Neural cell (in vitro differentiated cells): ENCODE measurements around the gene CEP57. TPM values are rescaled to one million over a fixed set of nuclear protein-coding genes. Genes with fewer than 3 reads are reported as not detected.

Experiments
- H2AFZ ChIP-seq: fragments of 200-600, 300-800 bp; sonication (generic), shearing (Covaris generic); 2 replicates; pipeline ENCODE4 v1.6.0; 2014; ENCODE audit warnings: low read depth, mild to moderate bottlenecking, antibody characterized with exemption, low read length, moderate library complexity
- H3F3A ChIP-seq: fragments of 200-600 bp; shearing (Covaris generic); 2 replicates; pipeline ENCODE4 v1.6.1; 2016; ENCODE audit warnings: mild to moderate bottlenecking, moderate library complexity, mixed read lengths, antibody characterized with exemption, low read length; ENCODE audit not compliant: insufficient read depth, poor library complexity, severe bottlenecking
- H3K27ac ChIP-seq: fragments of 200-600, 300-800 bp; sonication (generic), shearing (Covaris generic); 2 replicates; pipeline ENCODE4 v1.5.1; 2014; ENCODE audit warnings: mild to moderate bottlenecking, low read length, moderate library complexity
- H3K27me3 ChIP-seq: fragments of 300-800, 200-600 bp; sonication (generic), shearing (Covaris generic); 2 replicates; pipeline ENCODE4 v1.6.0; 2014; ENCODE audit warnings: mild to moderate bottlenecking, low read depth, low read length, moderate library complexity; ENCODE audit not compliant: insufficient read depth
- H3K36me3 ChIP-seq: fragments of 300-800, 200-600 bp; sonication (generic), shearing (Covaris generic); 2 replicates; pipeline ENCODE4 v1.5.1; 2014; ENCODE audit warnings: mild to moderate bottlenecking, antibody characterized with exemption, low read length, moderate library complexity; ENCODE audit not compliant: insufficient read depth
- H3K4me2 ChIP-seq: fragments of 300-800, 200-600 bp; sonication (generic), shearing (Covaris generic); 2 replicates; pipeline ENCODE4 v1.6.0; 2014; ENCODE audit warnings: mild to moderate bottlenecking, low read length
- H3K4me3 ChIP-seq: fragments of 300-800, 200-600 bp; sonication (generic), shearing (Covaris generic); 2 replicates; pipeline ENCODE4 v1.5.1; 2014; ENCODE audit warnings: mild to moderate bottlenecking, low read length, moderate library complexity
- H3K79me2 ChIP-seq: fragments of 200-600 bp; shearing (Covaris generic); replicated peaks from 2 replicates; pipeline ENCODE4 v1.6.0; 2014; ENCODE audit warnings: mild to moderate bottlenecking, low read length, moderate library complexity; ENCODE audit not compliant: insufficient read depth
- H3K9ac ChIP-seq: fragments of 300-800, 200-600 bp; sonication (generic), shearing (Covaris generic); 2 replicates; pipeline ENCODE4 v1.6.1; 2016; ENCODE audit warnings: mild to moderate bottlenecking, low read length, mixed read lengths
- H3K9me2 ChIP-seq: fragments of 200-600 bp; shearing (Covaris generic); 2 replicates; pipeline ENCODE4 v1.6.1; 2016; ENCODE audit warnings: mild to moderate bottlenecking, low read length, mixed read lengths; ENCODE audit not compliant: insufficient read depth
- H3K9me3 ChIP-seq: fragments of 200-600, 300-800 bp; sonication (generic), shearing (Covaris generic); 2 replicates; pipeline ENCODE4 v1.6.1; 2016; ENCODE audit warnings: mild to moderate bottlenecking, mixed run types, low read length, moderate library complexity, mixed read lengths
- H4K20me1 ChIP-seq: fragments of 200-600 bp; shearing (Covaris generic); 2 replicates; pipeline ENCODE4 v1.6.1; 2016; ENCODE audit warnings: mild to moderate bottlenecking, mixed run types; ENCODE audit not compliant: insufficient read depth
- EP300 ChIP-seq: fragments of 450-650 bp; conservative IDR thresholded peaks from 2 replicates; pipeline ENCODE4 v1.6.1; 2014; ENCODE audit warnings: antibody characterized with exemption, mild to moderate bottlenecking, moderate library complexity; ENCODE audit not compliant: poor library complexity, severe bottlenecking
- EZH2 ChIP-seq: fragments of 200-600, 300-800 bp; shearing (Covaris generic), sonication (generic); IDR thresholded peaks from 2 replicates; pipeline ENCODE4 v1.6.1; 2014; ENCODE audit warnings: antibody characterized with exemption, low read length, borderline replicate concordance, mild to moderate bottlenecking; ENCODE audit not compliant: insufficient read depth, poor library complexity, severe bottlenecking
- MXI1 ChIP-seq: fragments of 450-650 bp; conservative IDR thresholded peaks from 2 replicates; pipeline ENCODE4 v1.6.1; 2014; ENCODE audit warnings: antibody characterized with exemption, mild to moderate bottlenecking; ENCODE audit not compliant: poor library complexity, severe bottlenecking
- POLR2AphosphoS5 ChIP-seq: IDR thresholded peaks from 2 replicates; pipeline ENCODE4 v1.6.1; 2012
- RAD21 ChIP-seq: fragments of 450-650 bp; conservative IDR thresholded peaks from 2 replicates; pipeline ENCODE4 v1.6.1; 2014; ENCODE audit warnings: antibody characterized with exemption, mild to moderate bottlenecking, moderate library complexity
- SMC3 ChIP-seq: fragments of 450-650 bp; conservative IDR thresholded peaks from 2 replicates; pipeline ENCODE4 v1.6.1; 2014; ENCODE audit warnings: antibody characterized with exemption, mild to moderate bottlenecking, moderate library complexity; ENCODE audit not compliant: poor library complexity
- TAF1 ChIP-seq: IDR thresholded peaks from 2 replicates; pipeline ENCODE4 v1.6.1; 2012; ENCODE audit warnings: low read depth
- polyA plus RNA-seq: library from polyadenylated mRNA; depleted of rRNA; stranded (reverse); fragments of >200 nt; gene quantifications from 2 replicates; pipeline ENCODE4 v1.2.3, GENCODE V29; 2014
- TF ChIP-seq, protein P1 (sequence below): fragments of 450-650 bp; IDR thresholded peaks from 2 replicates; pipeline ENCODE4 v1.5.1; 2014; ENCODE audit warnings: antibody characterized with exemption, mild to moderate bottlenecking, moderate library complexity; ENCODE audit not compliant: poor library complexity, severe bottlenecking
- TF ChIP-seq, protein P2 (sequence below): IDR thresholded peaks from 2 replicates; pipeline ENCODE4 v1.6.1; 2012; ENCODE audit warnings: borderline replicate concordance

The CEP57 gene
- polyA plus RNA-seq, 1 donor from 2014 or later: 184 TPM

DNA sequence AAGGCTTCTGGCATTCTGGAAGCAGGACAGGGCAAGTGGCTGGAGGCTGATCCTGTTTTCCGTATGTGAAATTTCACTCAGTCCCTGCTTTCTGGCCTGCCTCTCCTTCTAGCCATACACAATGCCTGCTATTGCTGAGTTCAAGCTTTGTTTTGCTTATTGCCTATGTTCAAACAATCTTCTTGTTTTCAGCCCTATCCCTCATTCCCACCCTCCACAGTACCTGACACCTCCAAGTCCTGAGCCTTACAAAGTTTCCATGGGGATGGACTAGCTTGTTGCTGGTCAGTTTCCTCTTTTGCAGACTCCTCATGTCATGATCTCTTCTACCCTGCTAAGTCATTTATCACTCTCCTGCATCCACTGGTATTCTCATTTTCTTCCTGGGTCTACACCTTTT, 38.8 kb upstream of the CEP57 start:
- no peak overlapping the region for H3K27ac ChIP-seq
- no peaks in the 10 kb centered on the region for H3K27me3 ChIP-seq
- H3K4me2 ChIP-seq: no peak overlapping the region
- H3K36me3 ChIP-seq: no peaks in the 10 kb centered on the region
- no peaks in the 10 kb centered on the region for H3K79me2 ChIP-seq
- H4K20me1 ChIP-seq: no peaks in the 10 kb centered on the region
- no peak overlapping the region for H3K9ac ChIP-seq
- TF ChIP-seq SMC3 (no peak), RAD21 (no peak), EP300 (no peak), MXI1 (no peak), EZH2 (no peak), TAF1 (no peak), POLR2AphosphoS5 (no peak)
- TF ChIP-seq, protein P1, sequence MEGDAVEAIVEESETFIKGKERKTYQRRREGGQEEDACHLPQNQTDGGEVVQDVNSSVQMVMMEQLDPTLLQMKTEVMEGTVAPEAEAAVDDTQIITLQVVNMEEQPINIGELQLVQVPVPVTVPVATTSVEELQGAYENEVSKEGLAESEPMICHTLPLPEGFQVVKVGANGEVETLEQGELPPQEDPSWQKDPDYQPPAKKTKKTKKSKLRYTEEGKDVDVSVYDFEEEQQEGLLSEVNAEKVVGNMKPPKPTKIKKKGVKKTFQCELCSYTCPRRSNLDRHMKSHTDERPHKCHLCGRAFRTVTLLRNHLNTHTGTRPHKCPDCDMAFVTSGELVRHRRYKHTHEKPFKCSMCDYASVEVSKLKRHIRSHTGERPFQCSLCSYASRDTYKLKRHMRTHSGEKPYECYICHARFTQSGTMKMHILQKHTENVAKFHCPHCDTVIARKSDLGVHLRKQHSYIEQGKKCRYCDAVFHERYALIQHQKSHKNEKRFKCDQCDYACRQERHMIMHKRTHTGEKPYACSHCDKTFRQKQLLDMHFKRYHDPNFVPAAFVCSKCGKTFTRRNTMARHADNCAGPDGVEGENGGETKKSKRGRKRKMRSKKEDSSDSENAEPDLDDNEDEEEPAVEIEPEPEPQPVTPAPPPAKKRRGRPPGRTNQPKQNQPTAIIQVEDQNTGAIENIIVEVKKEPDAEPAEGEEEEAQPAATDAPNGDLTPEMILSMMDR: no peak
- TF ChIP-seq, protein P2, sequence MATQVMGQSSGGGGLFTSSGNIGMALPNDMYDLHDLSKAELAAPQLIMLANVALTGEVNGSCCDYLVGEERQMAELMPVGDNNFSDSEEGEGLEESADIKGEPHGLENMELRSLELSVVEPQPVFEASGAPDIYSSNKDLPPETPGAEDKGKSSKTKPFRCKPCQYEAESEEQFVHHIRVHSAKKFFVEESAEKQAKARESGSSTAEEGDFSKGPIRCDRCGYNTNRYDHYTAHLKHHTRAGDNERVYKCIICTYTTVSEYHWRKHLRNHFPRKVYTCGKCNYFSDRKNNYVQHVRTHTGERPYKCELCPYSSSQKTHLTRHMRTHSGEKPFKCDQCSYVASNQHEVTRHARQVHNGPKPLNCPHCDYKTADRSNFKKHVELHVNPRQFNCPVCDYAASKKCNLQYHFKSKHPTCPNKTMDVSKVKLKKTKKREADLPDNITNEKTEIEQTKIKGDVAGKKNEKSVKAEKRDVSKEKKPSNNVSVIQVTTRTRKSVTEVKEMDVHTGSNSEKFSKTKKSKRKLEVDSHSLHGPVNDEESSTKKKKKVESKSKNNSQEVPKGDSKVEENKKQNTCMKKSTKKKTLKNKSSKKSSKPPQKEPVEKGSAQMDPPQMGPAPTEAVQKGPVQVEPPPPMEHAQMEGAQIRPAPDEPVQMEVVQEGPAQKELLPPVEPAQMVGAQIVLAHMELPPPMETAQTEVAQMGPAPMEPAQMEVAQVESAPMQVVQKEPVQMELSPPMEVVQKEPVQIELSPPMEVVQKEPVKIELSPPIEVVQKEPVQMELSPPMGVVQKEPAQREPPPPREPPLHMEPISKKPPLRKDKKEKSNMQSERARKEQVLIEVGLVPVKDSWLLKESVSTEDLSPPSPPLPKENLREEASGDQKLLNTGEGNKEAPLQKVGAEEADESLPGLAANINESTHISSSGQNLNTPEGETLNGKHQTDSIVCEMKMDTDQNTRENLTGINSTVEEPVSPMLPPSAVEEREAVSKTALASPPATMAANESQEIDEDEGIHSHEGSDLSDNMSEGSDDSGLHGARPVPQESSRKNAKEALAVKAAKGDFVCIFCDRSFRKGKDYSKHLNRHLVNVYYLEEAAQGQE: no peak
- H3K4me3 ChIP-seq: no peak overlapping the region
- no peaks in the 10 kb centered on the region for H3K9me2 ChIP-seq
- no peaks in the 10 kb centered on the region for H3F3A ChIP-seq
- no peak overlapping the region for H2AFZ ChIP-seq
- no peaks in the 10 kb centered on the region for H3K9me3 ChIP-seq

DNA sequence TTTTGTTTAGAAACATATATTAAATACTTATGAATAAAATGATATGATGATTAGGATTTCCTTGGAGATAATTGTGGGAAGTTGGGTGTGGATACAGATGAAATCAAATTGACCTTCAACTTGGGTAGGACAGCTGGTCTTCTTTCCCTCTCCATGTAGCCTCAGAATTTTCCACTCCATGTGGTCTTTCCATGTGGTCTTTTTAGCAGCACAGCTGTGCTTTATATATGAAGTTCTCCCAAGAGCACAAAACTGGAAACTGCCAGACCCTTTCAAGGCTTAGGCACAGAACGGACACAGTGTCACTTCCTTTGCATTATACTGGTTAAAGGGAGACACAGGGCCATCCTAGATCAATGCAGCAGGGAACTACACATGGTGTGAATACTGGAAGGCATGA, 29.4 kb upstream of the CEP57 start:
- Histone ChIP-seq H3K36me3 (no peaks in the 10 kb centered on the region), H3K27ac (no peak overlapping the region), H3K79me2 (no peaks in the 10 kb centered on the region), H3K9me2 (no peaks in the 10 kb centered on the region), H3K27me3 (no peaks in the 10 kb centered on the region), H3K9me3 (no peaks in the 10 kb centered on the region), H3F3A (no peaks in the 10 kb centered on the region), H3K9ac (no peak overlapping the region), H3K4me2 (no peak overlapping the region), H4K20me1 (no peaks in the 10 kb centered on the region), H3K4me3 (no peak overlapping the region), H2AFZ (no peak overlapping the region)
- TF ChIP-seq, protein P1: no peak
- TF ChIP-seq POLR2AphosphoS5 (no peak), MXI1 (no peak)
